Liver (tissue), 9 donors: Measurements from ENCODE around the gene PROK1. TPM values are rescaled to one million over a fixed set of nuclear protein-coding genes. Genes with fewer than 3 reads are reported as not detected.

Experiments used
- DNase-seq: peaks from one replicate; pipeline ENCODE4 v3.0.0-alpha.2; 2017; ENCODE audit warnings: low spot score
- H3K27ac ChIP-seq, 2 donors: one replicate each; pipeline ENCODE4 v1.7.0; 2013; ENCODE audit warnings: inconsistent platforms in 2 of 2, low read length in 2 of 2, control low read depth in 1 of 2, low read depth in 1 of 2, mild to moderate bottlenecking in 1 of 2
- H3K27me3 ChIP-seq, 4 donors: one replicate each; pipeline versions ENCODE4 v1.6.1 to v1.7.0; 2013; ENCODE audit warnings: low read length in 3 of 4, inconsistent platforms in 1 of 4, mild to moderate bottlenecking in 1 of 4, moderate library complexity in 1 of 4; ENCODE audit not compliant: control insufficient read depth in 4 of 4, insufficient read depth in 4 of 4
- H3K36me3 ChIP-seq, 4 donors: one replicate each; pipeline versions ENCODE4 v1.6.1 to v1.7.0; 2013; ENCODE audit warnings: low read length in 3 of 4, mild to moderate bottlenecking in 3 of 4, low read depth in 1 of 4, moderate library complexity in 1 of 4; ENCODE audit not compliant: control insufficient read depth in 4 of 4, insufficient read depth in 3 of 4
- H3K4me1 ChIP-seq, 4 donors: one replicate each; pipeline versions ENCODE4 v1.6.1 to v1.7.0; 2013; ENCODE audit warnings: low read length in 3 of 4, mild to moderate bottlenecking in 3 of 4, moderate library complexity in 1 of 4; ENCODE audit not compliant: control insufficient read depth in 4 of 4, insufficient read depth in 4 of 4
- H3K4me3 ChIP-seq, 3 donors: one replicate each; pipeline versions ENCODE4 v1.6.1 to v1.7.0; 2013; ENCODE audit warnings: low read length in 3 of 3, control low read depth in 1 of 3, low read depth in 1 of 3, mild to moderate bottlenecking in 1 of 3
- H3K9ac ChIP-seq, 2 donors: one replicate each; pipeline ENCODE4 v1.7.0; 2013; ENCODE audit warnings: low read length in 2 of 2, mild to moderate bottlenecking in 2 of 2, moderate library complexity in 2 of 2, control low read depth in 1 of 2, low read depth in 1 of 2
- H3K9me3 ChIP-seq, 4 donors: one replicate each; pipeline versions ENCODE4 v1.6.1 to v1.7.0; 2013; ENCODE audit warnings: low read length in 3 of 4; ENCODE audit not compliant: control insufficient read depth in 4 of 4
- EGR1 ChIP-seq, 2 donors: IDR thresholded peaks; 2 replicates each; pipeline ENCODE4 v1.6.1; 2016 to 2018; ENCODE audit warnings: antibody characterized with exemption in 2 of 2, low read depth in 2 of 2
- FOXA1 ChIP-seq: IDR thresholded peaks from 2 replicates; pipeline ENCODE4 v1.6.1; 2016; ENCODE audit warnings: antibody characterized with exemption
- FOXA2 ChIP-seq: IDR thresholded peaks from 2 replicates; pipeline ENCODE4 v1.6.1; 2016; ENCODE audit warnings: antibody characterized with exemption
- GABPA ChIP-seq, 2 donors: IDR thresholded peaks in 1 of 2; conservative IDR thresholded peaks in 1 of 2; 2 replicates each; pipeline ENCODE4 v1.6.1; 2016; ENCODE audit warnings: antibody characterized with exemption in 2 of 2, mild to moderate bottlenecking in 1 of 2, moderate library complexity in 1 of 2
- HNF4A ChIP-seq, 2 donors: conservative IDR thresholded peaks; 2 replicates each; pipeline ENCODE4 v1.6.1; 2016; ENCODE audit warnings: antibody characterized with exemption in 2 of 2, mild to moderate bottlenecking in 2 of 2
- JUND ChIP-seq, 2 donors: IDR thresholded peaks; 2 replicates each; pipeline ENCODE4 v1.6.1; 2016; ENCODE audit warnings: antibody characterized with exemption in 2 of 2
- NR2F2 ChIP-seq: IDR thresholded peaks from 2 replicates; pipeline ENCODE4 v1.6.1; 2016; ENCODE audit warnings: antibody characterized with exemption
- RAD21 ChIP-seq, 2 donors: IDR thresholded peaks; 2 replicates each; pipeline ENCODE4 v1.6.1; 2016; ENCODE audit warnings: antibody characterized with exemption in 2 of 2, mild to moderate bottlenecking in 2 of 2
- RXRA ChIP-seq, 2 donors: IDR thresholded peaks; 2 replicates each; pipeline ENCODE4 v1.6.1; 2017 to 2018; ENCODE audit warnings: antibody characterized with exemption in 2 of 2, mild to moderate bottlenecking in 1 of 2
- SP1 ChIP-seq: IDR thresholded peaks from 2 replicates; pipeline ENCODE4 v1.6.1; 2018; ENCODE audit warnings: antibody characterized with exemption, mild to moderate bottlenecking
- TAF1 ChIP-seq: conservative IDR thresholded peaks from 2 replicates; pipeline ENCODE4 v1.6.1; 2016; ENCODE audit warnings: antibody characterized with exemption, mild to moderate bottlenecking
- YY1 ChIP-seq: IDR thresholded peaks from 2 replicates; pipeline ENCODE4 v1.6.1; 2016; ENCODE audit warnings: antibody characterized with exemption, mild to moderate bottlenecking
- WGBS: extraction: QIAGEN DNeasy Blood & Tissue Kit; methylation state at CpG from one replicate; pipeline ENCODE4 v1.1.7; 2013; 5-methylcytosine and 5-hydroxymethylcytosine counted together
- polyA plus RNA-seq, 2 donors: library from polyadenylated mRNA; stranded (reverse) in 1 of 2; unstranded in 1 of 2; fragments of 200-250 nt in 1 of 2; fragments of >200 nt in 1 of 2; fragmentation: Nextera tagmentation in 1 of 2; extraction: Ambion mirVana in 1 of 2; gene quantifications; one replicate each; pipeline versions ENCODE4 v1.2.1 to v1.2.3, GENCODE V29; 2013 to 2015
- total RNA-seq, 2 donors: library from RNA; depleted of rRNA; stranded (reverse); fragments of >200 nt; gene quantifications; one replicate each; pipeline ENCODE4 v1.2.3, GENCODE V29; 2014
- TF ChIP-seq, protein P1 (sequence below): IDR thresholded peaks from 2 replicates; pipeline ENCODE4 v1.6.1; 2016; ENCODE audit warnings: antibody characterized with exemption
- TF ChIP-seq, protein P2 (sequence below): IDR thresholded peaks from 2 replicates; pipeline ENCODE4 v1.6.1; 2016; ENCODE audit warnings: antibody characterized with exemption, mild to moderate bottlenecking
- TF ChIP-seq, protein P3 (sequence below): fragments of 150-350 bp; IDR thresholded peaks from 2 replicates; pipeline ENCODE4 v1.5.1; 2017; ENCODE audit warnings: improper control_type of control experiment, low read depth, low read length; ENCODE audit not compliant: missing input control
- donor health status: healthy.
- donor health status: healthy.
- donor health status: healthy.
- donor health status: healthy.
- donor health status: healthy.

Gene PROK1
- total and polyA plus RNA-seq, 4 donors = 0.03 TPM; not detected in 3

DNA sequence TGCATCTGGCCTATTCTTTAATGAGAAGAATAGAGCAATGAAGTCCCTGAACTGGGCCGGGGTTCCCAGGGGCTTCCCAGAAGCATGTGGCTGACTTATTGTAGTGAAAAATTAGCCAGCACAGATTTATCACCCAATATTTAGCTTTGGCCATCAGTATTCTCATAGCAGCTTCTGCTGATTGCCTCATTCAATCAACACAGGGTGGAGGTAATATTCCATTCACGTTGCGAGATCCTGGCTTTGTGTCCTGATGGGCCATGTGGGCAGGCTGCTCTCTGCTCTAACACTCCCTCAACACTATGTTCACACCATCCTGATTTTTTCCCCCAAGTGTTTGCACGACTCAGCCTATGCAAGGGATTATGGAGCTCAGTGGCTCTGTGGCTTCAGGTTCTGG, 22.0 kb upstream of the PROK1 start:
- 77% methylated on average over 4 of the region's 4 CpGs for WGBS
- Histone ChIP-seq H3K27ac (no peak overlapping the region), H3K27me3 (no peaks in the 10 kb centered on the region), H3K4me1 (peaks cover 0 to 7% (median 4%) of the 10 kb centered on the region in 4 donors), H3K36me3 (no peaks in the 10 kb centered on the region), H3K4me3 (no peak overlapping the region), H3K9ac (no peak overlapping the region), H3K9me3 (no peaks in the 10 kb centered on the region)
- TF ChIP-seq TAF1 (no peak), JUND (IDR thresholded peaks at IDR 0.05) (no peak), NR2F2 (no peak), FOXA2 (no peak), HNF4A (conservative IDR thresholded peaks at IDR 0.05) (no peak), RAD21 (IDR thresholded peaks at IDR 0.05) (no peak), SP1 (no peak), GABPA (IDR thresholded peaks at IDR 0.05 in 1 of 2, conservative IDR thresholded peaks at IDR 0.05 in 1 of 2) (no peak), EGR1 (IDR thresholded peaks at IDR 0.05; ENCODE audit: low read depth in 2 of 2) (no peak), FOXA1 (no peak)
- TF ChIP-seq, protein P1, sequence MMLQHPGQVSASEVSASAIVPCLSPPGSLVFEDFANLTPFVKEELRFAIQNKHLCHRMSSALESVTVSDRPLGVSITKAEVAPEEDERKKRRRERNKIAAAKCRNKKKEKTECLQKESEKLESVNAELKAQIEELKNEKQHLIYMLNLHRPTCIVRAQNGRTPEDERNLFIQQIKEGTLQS = no peak
- TF ChIP-seq, protein P2, sequence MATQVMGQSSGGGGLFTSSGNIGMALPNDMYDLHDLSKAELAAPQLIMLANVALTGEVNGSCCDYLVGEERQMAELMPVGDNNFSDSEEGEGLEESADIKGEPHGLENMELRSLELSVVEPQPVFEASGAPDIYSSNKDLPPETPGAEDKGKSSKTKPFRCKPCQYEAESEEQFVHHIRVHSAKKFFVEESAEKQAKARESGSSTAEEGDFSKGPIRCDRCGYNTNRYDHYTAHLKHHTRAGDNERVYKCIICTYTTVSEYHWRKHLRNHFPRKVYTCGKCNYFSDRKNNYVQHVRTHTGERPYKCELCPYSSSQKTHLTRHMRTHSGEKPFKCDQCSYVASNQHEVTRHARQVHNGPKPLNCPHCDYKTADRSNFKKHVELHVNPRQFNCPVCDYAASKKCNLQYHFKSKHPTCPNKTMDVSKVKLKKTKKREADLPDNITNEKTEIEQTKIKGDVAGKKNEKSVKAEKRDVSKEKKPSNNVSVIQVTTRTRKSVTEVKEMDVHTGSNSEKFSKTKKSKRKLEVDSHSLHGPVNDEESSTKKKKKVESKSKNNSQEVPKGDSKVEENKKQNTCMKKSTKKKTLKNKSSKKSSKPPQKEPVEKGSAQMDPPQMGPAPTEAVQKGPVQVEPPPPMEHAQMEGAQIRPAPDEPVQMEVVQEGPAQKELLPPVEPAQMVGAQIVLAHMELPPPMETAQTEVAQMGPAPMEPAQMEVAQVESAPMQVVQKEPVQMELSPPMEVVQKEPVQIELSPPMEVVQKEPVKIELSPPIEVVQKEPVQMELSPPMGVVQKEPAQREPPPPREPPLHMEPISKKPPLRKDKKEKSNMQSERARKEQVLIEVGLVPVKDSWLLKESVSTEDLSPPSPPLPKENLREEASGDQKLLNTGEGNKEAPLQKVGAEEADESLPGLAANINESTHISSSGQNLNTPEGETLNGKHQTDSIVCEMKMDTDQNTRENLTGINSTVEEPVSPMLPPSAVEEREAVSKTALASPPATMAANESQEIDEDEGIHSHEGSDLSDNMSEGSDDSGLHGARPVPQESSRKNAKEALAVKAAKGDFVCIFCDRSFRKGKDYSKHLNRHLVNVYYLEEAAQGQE = no peak
- no peak for DNase-seq

DNA sequence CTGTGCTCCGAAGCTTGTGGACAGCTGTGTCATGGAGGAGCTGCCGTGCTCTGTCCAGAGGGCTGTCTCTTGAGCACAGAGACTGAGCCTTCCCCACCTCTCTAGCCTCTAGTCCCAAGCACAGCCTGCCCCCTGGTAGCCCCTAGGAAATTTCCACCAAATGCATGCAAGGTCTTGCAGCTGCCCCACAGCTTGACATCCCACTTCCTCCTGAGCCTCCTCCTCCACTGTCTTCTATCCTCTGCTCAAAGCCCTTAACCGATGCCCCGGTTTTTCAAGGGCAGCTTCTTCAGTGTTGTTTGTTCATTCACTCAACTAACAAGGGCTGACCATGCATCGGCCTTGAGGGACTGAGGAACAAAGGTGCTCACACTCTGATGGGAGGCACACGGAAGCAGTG, 20.6 kb upstream of the PROK1 start:
- 71% methylated on average over 6 of the region's 6 CpGs for WGBS
- H3K9me3 ChIP-seq = no peaks in the 10 kb centered on the region
- no peak overlapping the region for H3K4me3 ChIP-seq
- H3K9ac ChIP-seq = no peak overlapping the region
- peaks cover 0 to 9% (median 5%) of the 10 kb centered on the region in 4 donors for H3K4me1 ChIP-seq
- no peak overlapping the region for H3K27ac ChIP-seq
- H3K27me3 ChIP-seq = no peaks in the 10 kb centered on the region
- DNase-seq = no peak
- TF ChIP-seq, protein P3, sequence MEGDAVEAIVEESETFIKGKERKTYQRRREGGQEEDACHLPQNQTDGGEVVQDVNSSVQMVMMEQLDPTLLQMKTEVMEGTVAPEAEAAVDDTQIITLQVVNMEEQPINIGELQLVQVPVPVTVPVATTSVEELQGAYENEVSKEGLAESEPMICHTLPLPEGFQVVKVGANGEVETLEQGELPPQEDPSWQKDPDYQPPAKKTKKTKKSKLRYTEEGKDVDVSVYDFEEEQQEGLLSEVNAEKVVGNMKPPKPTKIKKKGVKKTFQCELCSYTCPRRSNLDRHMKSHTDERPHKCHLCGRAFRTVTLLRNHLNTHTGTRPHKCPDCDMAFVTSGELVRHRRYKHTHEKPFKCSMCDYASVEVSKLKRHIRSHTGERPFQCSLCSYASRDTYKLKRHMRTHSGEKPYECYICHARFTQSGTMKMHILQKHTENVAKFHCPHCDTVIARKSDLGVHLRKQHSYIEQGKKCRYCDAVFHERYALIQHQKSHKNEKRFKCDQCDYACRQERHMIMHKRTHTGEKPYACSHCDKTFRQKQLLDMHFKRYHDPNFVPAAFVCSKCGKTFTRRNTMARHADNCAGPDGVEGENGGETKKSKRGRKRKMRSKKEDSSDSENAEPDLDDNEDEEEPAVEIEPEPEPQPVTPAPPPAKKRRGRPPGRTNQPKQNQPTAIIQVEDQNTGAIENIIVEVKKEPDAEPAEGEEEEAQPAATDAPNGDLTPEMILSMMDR = no peak
- TF ChIP-seq GABPA (IDR thresholded peaks at IDR 0.05 in 1 of 2, conservative IDR thresholded peaks at IDR 0.05 in 1 of 2) = no peak
- no peaks in the 10 kb centered on the region for H3K36me3 ChIP-seq

DNA sequence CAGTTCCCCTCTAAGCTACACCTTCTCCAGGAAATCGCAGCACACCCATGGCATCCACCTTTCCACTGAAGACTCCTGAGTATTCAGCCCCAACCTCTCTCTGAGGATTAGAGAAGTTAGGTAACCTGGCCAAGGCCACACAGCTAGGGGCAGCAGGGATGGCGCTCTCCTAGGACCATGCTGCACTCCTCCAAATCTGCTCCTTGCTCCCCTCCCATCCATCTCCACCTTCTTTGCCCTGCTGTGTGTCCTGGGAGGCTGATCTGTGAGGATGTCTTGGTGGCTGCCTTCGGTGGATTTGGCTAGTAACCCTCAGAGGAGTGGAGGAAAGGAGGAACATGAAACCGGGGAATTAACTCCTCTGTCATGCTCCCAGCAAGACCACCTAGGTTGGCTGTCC, 20.0 kb upstream of the PROK1 start:
- no peak overlapping the region for H3K27ac ChIP-seq
- TF ChIP-seq NR2F2 (no peak), EGR1 (IDR thresholded peaks at IDR 0.05; ENCODE audit: low read depth in 2 of 2) (no peak), TAF1 (no peak), YY1 (no peak), RXRA (IDR thresholded peaks at IDR 0.05) (no peak), SP1 (no peak), FOXA1 (no peak), JUND (IDR thresholded peaks at IDR 0.05) (no peak)
- TF ChIP-seq, protein P2 = no peak
- TF ChIP-seq, protein P3 = no peak
- TF ChIP-seq, protein P1 = no peak
- H3K9me3 ChIP-seq = no peaks in the 10 kb centered on the region
- peaks cover 0 to 9% (median 5%) of the 10 kb centered on the region in 4 donors for H3K4me1 ChIP-seq
- H3K4me3 ChIP-seq = no peak overlapping the region
- no peak for DNase-seq
- WGBS = 84% methylated on average over 4 of the region's 4 CpGs
- H3K9ac ChIP-seq = no peak overlapping the region
- H3K36me3 ChIP-seq = no peaks in the 10 kb centered on the region
- H3K27me3 ChIP-seq = no peaks in the 10 kb centered on the region
